Placental pericyte (primary cell): ENCODE measurements around the gene ZBP1. TPM values are rescaled to one million over a fixed set of nuclear protein-coding genes. Genes with fewer than 3 reads are reported as not detected.

Experiments
- total RNA-seq: library from RNA; depleted of rRNA; stranded (reverse); fragments of >200 nt; gene quantifications from 2 replicates; pipeline ENCODE4 v1.2.3, GENCODE V29; 2012

ZBP1 gene, protein sequence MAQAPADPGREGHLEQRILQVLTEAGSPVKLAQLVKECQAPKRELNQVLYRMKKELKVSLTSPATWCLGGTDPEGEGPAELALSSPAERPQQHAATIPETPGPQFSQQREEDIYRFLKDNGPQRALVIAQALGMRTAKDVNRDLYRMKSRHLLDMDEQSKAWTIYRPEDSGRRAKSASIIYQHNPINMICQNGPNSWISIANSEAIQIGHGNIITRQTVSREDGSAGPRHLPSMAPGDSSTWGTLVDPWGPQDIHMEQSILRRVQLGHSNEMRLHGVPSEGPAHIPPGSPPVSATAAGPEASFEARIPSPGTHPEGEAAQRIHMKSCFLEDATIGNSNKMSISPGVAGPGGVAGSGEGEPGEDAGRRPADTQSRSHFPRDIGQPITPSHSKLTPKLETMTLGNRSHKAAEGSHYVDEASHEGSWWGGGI
- total RNA-seq: not detected in 2 replicates

DNA sequence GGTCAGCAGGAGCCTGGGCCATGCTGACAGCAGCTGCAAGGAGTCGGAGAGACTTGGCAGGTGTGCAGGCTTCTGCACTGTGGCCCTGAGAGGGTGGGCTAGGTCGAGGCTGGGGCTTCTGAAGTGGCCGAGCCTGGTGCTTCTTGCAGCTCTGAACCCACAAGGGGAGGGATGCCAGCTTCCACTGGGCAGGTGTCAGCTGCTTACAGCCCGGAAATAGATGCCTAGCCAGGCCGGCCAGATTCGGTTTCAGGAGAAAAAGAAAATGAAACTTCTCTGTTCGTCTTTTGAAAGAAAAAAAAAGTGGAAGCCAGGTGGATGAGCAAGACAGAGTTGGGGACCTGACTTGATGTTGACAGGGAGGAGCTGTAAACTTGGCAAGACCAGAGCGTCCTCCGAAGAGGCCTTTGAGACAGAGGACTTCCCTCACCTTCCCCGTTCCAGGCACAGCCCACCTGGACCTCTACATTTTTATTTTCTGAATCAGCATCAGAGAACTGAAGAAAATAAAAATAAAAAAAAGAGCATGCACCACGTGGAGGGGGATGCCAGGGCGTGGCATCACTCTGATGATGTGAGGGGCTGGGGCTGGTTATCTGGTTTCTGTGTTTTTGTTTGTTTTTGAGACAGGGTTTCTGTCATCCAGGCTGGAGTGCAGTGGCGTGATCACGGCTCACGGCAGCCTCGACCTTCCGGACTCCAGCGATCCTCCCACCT lies at the start of gene ZBP1:
ZBP1 (minus strand) TSS at position 153 of the 717 bp plus-strand sequence; CDS start at position 22, 131 bp downstream.

DNA sequence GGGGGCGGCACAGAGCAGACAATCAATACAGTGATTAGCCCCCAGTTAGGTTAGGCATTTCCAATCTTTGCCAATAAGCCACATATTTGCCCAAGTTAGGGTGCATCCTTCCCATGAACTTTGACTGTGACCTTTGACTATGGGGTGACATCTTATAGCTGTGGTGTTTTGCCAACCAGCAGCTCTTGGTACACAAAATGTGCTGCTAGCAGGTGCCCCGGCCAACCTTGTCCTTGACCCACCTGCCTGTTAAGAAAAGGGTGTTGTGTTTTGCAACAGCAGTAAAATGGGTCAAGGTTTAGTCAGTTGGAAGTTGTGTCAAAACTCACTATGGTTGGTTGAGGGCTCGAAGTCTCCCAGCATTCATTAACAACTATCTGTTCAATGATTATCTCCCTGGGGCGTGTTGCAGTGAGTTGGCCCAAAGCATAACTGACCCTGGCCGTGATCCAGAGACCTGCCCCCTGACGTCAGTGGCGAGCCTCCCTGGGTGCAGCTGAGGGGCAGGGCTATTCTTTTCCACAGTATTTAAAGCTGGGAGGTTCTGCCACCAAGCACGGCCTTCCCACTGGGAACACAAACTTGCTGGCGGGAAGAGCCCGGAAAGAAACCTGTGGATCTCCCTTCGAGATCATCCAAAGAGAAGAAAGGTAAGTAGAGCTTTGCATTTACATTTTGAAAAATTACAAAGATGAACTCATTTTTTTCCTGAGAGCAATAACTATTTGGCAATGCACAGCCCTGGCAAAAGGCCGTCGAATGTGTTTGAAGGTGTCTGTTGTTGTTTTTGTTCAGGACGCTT lies 59.5 kb downstream of the ZBP1 start, which contains the start of gene PCK1:
PCK1 (plus strand) TSS at position 557 of the 802 bp plus-strand sequence. CDS start 302 bp downstream, outside the sequence.

Other genes with a start within 250 kb of the ZBP1 start
- 7.0 and 11.7 TPM in 2 replicates for gene RBM38, start 229.0 kb downstream of the ZBP1 start, total RNA-seq
- gene CTCFL, start 95.3 kb downstream of the ZBP1 start, total RNA-seq: under 0.01 TPM in 1 of 2 replicates, not detected in the other
- gene PCK1, start 59.3 kb downstream of the ZBP1 start, total RNA-seq: not detected in 2 replicates
- 1.0 and 5.9 TPM in 2 replicates for gene PMEPA1, start 89.6 kb upstream of the ZBP1 start, total RNA-seq